ENCODE results near the gene CENPO. TPM values are rescaled to one million over a fixed set of nuclear protein-coding genes. Genes with fewer than 3 reads are reported as not detected.

Gene CENPO, protein sequence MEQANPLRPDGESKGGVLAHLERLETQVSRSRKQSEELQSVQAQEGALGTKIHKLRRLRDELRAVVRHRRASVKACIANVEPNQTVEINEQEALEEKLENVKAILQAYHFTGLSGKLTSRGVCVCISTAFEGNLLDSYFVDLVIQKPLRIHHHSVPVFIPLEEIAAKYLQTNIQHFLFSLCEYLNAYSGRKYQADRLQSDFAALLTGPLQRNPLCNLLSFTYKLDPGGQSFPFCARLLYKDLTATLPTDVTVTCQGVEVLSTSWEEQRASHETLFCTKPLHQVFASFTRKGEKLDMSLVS
- polyA plus RNA-seq (2012; ENCODE audit: insufficient read depth, insufficient read length): 45.6 TPM

DNA sequence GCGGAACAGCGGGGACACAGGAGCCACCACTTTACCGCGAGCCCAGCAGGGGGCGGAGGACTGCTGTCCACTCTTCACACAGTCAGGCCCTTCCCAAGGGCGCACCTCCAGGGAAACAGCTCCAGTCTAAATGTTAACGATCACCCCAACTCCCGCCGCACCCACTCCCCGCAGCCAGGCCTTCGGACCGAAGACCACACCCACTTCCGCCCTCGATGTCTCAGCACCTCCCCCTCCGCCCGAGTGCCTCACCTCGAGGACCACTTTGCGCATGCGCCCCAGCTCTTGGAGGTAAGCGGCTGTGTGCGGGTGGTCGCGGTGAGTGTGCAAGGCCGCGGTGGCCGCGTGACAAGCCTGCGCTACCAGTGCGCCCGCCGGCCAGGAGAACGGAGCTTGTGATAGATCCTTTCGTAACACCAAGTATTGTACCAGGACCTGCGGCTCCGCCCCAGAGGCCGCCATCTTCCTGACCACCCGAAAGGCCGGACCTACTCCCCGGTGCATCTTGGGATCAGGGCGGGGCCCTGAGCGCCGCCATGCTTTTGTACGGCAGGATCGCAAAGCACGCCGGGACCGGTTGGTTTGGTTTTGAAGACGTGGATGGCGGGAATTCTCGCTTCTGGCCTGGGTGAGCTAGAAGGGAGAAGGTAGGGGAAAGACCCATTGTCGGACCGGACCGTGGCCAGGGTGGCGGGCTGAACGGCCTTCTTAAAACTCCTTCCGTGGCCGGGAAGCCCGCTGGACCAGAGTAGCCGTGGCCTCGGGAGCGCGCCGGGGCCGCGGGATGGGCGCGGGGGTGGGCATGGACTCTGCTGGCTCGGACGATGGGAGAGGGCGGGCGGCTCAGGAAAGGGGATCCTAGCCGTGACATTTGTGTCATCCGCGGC is at the start of gene CENPO, which contains the start of gene PTRHD1:
Gene CENPO, plus strand, starts transcription at position 552 of the 887 bp plus-strand sequence. CDS start 495 bp downstream, outside the sequence.
Gene PTRHD1, minus strand, starts transcription at position 518 of the 887 bp plus-strand sequence. Its CDS starts 14 bp downstream, at position 504.
- H3K4me3 ChIP-seq (ENCODE audit: low read length): peak within 1 kb of the TSS; percentile 99
- DNase-seq (ENCODE audit: low read depth, low spot score): peak; percentile 94

GRCh38 chr2:24743924-24744323 is 49.3 kb upstream of the CENPO start:
- no peak overlapping the region for H3K4me3 ChIP-seq (ENCODE audit: low read length)
- DNase-seq (ENCODE audit: low read depth, low spot score): no peak

- no peak for DNase-seq (ENCODE audit: low read depth, low spot score)
- H3K4me3 ChIP-seq (ENCODE audit: low read length): no peak overlapping the region
Measured at GRCh38 chr2:24744356-24744755, 48.9 kb upstream of the CENPO start.

DNA sequence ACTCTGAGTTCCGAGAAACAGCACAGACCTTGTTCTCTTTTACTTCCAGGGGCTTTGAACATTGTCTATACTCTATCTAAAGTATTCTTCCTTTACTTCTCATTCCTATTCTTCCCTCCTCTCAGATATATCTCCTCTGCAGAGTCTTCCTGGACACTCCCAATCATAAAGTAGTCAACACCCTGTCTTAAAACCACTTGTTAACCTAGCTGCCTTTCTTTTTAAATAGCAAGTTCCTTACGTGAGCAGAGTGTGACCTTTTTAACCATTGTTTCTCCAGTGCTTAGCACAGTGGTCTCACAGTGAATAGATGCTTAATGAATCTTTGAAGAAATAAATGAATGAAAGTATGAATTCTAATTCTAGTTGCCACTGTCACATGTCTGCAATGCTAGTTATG is 47.4 kb upstream of the CENPO start:
- no peak for DNase-seq (ENCODE audit: low read depth, low spot score)

DNA sequence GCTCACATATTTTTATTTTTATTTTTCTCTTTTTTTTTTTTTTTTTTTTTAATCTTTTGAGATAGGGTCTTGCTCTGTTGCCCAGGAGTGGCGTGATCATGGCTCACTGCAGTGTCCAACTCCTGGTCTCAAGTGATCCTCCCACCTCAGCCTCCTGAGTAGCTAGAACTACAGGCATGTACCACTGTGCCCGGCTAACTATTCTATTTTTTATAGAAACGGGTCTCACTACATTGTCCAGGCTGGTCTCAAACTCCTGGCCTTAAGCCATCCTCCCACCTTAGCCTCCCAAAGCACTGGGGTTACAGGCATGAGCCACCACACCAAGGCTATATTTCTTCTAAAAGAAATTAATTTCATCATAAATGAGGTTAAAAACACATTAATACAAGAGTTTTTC is 45.9 kb upstream of the CENPO start:
- H3K4me3 ChIP-seq (ENCODE audit: low read length): no peak overlapping the region
- no peak for DNase-seq (ENCODE audit: low read depth, low spot score)

More for the DNA sequence above, 47.4 kb upstream of the CENPO start:
- no peak overlapping the region for H3K4me3 ChIP-seq (ENCODE audit: low read length)

GRCh38 chr2:24749069-24749691 is 44.0 kb upstream of the CENPO start:
- DNase-seq (ENCODE audit: low read depth, low spot score): peak; percentile 19
- no peak overlapping the region for H3K4me3 ChIP-seq (ENCODE audit: low read length)

GRCh38 chr2:24754985-24755705 is 38.1 kb upstream of the CENPO start:
- H3K4me3 ChIP-seq (ENCODE audit: low read length): no peak overlapping the region
- DNase-seq (ENCODE audit: low read depth, low spot score): no peak

DNA sequence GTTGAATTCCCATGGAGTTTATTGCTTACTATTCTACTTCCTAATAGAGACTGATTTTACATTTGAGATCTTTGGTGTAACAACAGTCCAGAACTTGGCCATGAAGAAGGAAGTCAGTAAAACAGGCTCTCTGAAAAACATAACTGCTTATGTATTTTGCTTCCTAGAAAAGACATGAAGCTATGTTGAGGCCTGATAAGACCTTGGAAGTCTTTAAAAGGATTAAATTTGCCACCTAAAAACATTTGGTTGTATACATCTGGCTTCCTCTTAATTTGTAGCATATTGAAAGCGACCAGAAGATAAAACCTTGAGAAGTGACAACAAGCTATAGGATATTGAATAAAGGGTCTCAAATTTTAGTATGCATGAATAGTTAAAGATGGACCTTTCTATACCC is 36.4 kb upstream of the CENPO start:
- no peak overlapping the region for H3K4me3 ChIP-seq (ENCODE audit: low read length)
- no peak for DNase-seq (ENCODE audit: low read depth, low spot score)

DNA sequence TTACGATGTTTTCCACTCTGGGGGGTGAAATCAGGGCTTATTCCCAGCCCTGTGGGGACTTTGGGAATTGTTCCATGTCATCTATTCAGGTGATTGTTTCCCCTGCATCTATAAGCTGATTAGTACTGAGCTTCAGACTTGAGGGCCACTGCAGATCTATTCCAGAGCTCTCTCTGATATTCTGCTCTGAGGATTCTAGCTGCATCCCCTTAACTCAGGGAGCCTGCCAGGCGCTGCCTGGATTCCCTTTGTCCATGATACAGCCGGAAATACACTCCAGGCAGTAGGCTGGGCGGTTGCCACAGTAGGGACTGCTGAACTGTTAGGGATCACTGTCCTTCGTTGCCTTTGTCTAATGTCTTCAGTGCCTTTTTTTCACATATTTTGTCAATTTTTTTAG is 31.4 kb upstream of the CENPO start:
- no peak overlapping the region for H3K4me3 ChIP-seq (ENCODE audit: low read length)
- no peak for DNase-seq (ENCODE audit: low read depth, low spot score)

- DNase-seq (ENCODE audit: low read depth, low spot score): no peak
Measured at GRCh38 chr2:24762518-24762917, 30.7 kb upstream of the CENPO start.

GRCh38 chr2:24763843-24764242 is 29.4 kb upstream of the CENPO start:
- no peak for DNase-seq (ENCODE audit: low read depth, low spot score)

More at GRCh38 chr2:24762518-24762917, 30.7 kb upstream of the CENPO start:
- no peak overlapping the region for H3K4me3 ChIP-seq (ENCODE audit: low read length)

GRCh38 chr2:24766609-24767008 is 26.6 kb upstream of the CENPO start:
- H3K4me3 ChIP-seq (ENCODE audit: low read length): no peak overlapping the region
- DNase-seq (ENCODE audit: low read depth, low spot score): peak; percentile 34

More at GRCh38 chr2:24763843-24764242, 29.4 kb upstream of the CENPO start:
- H3K4me3 ChIP-seq (ENCODE audit: low read length): no peak overlapping the region

GRCh38 chr2:24768013-24768412 is 25.2 kb upstream of the CENPO start:
- no peak overlapping the region for H3K4me3 ChIP-seq (ENCODE audit: low read length)
- DNase-seq (ENCODE audit: low read depth, low spot score): no peak

GRCh38 chr2:24768601-24769000 is 24.6 kb upstream of the CENPO start:
- no peak for DNase-seq (ENCODE audit: low read depth, low spot score)
- no peak overlapping the region for H3K4me3 ChIP-seq (ENCODE audit: low read length)

GRCh38 chr2:24771061-24771460 is 22.2 kb upstream of the CENPO start:
- no peak overlapping the region for H3K4me3 ChIP-seq (ENCODE audit: low read length)
- no peak for DNase-seq (ENCODE audit: low read depth, low spot score)

GRCh38 chr2:24771764-24772586 is 21.2 kb upstream of the CENPO start:
- H3K4me3 ChIP-seq (ENCODE audit: low read length): no peak overlapping the region
- no peak for DNase-seq (ENCODE audit: low read depth, low spot score)

DNA sequence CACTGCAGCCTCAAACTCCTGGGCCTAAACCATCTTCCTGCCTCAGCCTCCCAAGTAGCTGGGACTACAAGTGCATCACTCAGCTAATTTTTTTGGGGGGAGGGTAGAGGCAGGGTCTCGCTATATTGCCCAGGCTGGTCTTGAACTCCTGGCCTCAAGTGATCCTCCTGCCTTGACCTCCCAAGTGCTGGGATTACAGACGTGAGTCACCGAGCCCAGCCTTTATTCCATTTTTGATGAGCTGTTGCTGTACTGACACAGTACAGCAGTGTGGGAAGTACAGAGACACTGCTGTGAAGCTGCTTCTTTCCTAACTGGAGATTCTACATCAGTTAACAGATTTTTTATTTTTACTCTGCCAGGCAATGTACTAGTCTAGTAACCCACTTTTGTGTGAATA is 18.9 kb upstream of the CENPO start:
- no peak for DNase-seq (ENCODE audit: low read depth, low spot score)
- H3K4me3 ChIP-seq (ENCODE audit: low read length): no peak overlapping the region

- DNase-seq (ENCODE audit: low read depth, low spot score): no peak
- no peak overlapping the region for H3K4me3 ChIP-seq (ENCODE audit: low read length)
Measured at GRCh38 chr2:24779116-24779515, 14.1 kb upstream of the CENPO start.
